ENCODE data around the gene ABRACL. TPM values are rescaled to one million over a fixed set of nuclear protein-coding genes. Genes with fewer than 3 reads are reported as not detected.

ABRACL gene
- total RNA-seq, 2 donors from 2014 or later: 13.0 to 52.8 TPM

- 84% methylated on average over 3 of the region's 3 CpGs for WGBS
- Histone ChIP-seq H3K4me1 (replicated peaks) (no peaks in the 10 kb centered on the region), H3K27me3 (replicated peaks; ENCODE audit: insufficient read depth) (no peaks in the 10 kb centered on the region), H3K36me3 (no peaks in the 10 kb centered on the region), H3K9me3 (no peaks in the 10 kb centered on the region), H3K27ac (no peak overlapping the region), H3K4me3 (no peak overlapping the region)
- no peak for TF ChIP-seq CTCF (IDR thresholded peaks at IDR 0.05)
- no peak for TF ChIP-seq POLR2AphosphoS5 (IDR thresholded peaks at IDR 0.05)
- TF ChIP-seq POLR2A (IDR thresholded peaks at IDR 0.05): no peak
- intact Hi-C loops (cut with DNase I): no loop called here
- DNase-seq (ENCODE audit: low spot score): no peak
Measured at GRCh38 chr6:139054001-139054400, 25.5 kb downstream of the ABRACL start.

GRCh38 chr6:139055709-139056108 is 27.2 kb downstream of the ABRACL start:
- intact Hi-C loops (cut with DNase I): no loop called here
- 94% methylated on average over 2 of the region's 2 CpGs for WGBS
- H3K27ac ChIP-seq: no peak overlapping the region
- H3K4me3 ChIP-seq: no peak overlapping the region
- no peaks in the 10 kb centered on the region for H3K36me3 ChIP-seq
- no peaks in the 10 kb centered on the region for H3K27me3 ChIP-seq (replicated peaks; ENCODE audit: insufficient read depth)
- no peaks in the 10 kb centered on the region for H3K4me1 ChIP-seq (replicated peaks)
- no peak for DNase-seq (ENCODE audit: low spot score)
- H3K9me3 ChIP-seq: no peaks in the 10 kb centered on the region
- TF ChIP-seq CTCF (IDR thresholded peaks at IDR 0.05) (no peak), POLR2AphosphoS5 (IDR thresholded peaks at IDR 0.05) (no peak), POLR2A (IDR thresholded peaks at IDR 0.05) (no peak)

- WGBS: 73% methylated on average over 3 of the region's 3 CpGs
- TF ChIP-seq POLR2A (IDR thresholded peaks at IDR 0.05): no peak
- TF ChIP-seq CTCF (IDR thresholded peaks at IDR 0.05): no peak
- no peak for TF ChIP-seq POLR2AphosphoS5 (IDR thresholded peaks at IDR 0.05)
Measured at GRCh38 chr6:139058029-139058428, 29.5 kb downstream of the ABRACL start.

GRCh38 chr6:139060332-139060731 is 31.8 kb downstream of the ABRACL start:
- no peaks in the 10 kb centered on the region for H3K27me3 ChIP-seq (replicated peaks; ENCODE audit: insufficient read depth)
- no peaks in the 10 kb centered on the region for H3K9me3 ChIP-seq
- H3K27ac ChIP-seq: no peak overlapping the region
- TF ChIP-seq POLR2AphosphoS5 (IDR thresholded peaks at IDR 0.05): no peak
- TF ChIP-seq CTCF (IDR thresholded peaks at IDR 0.05): no peak
- TF ChIP-seq POLR2A (IDR thresholded peaks at IDR 0.05): no peak
- intact Hi-C loops (cut with DNase I): no loop called here
- DNase-seq (ENCODE audit: low spot score): no peak
- H3K4me3 ChIP-seq: no peak overlapping the region
- no peaks in the 10 kb centered on the region for H3K36me3 ChIP-seq
- no peaks in the 10 kb centered on the region for H3K4me1 ChIP-seq (replicated peaks)

More at GRCh38 chr6:139058029-139058428, 29.5 kb downstream of the ABRACL start:
- intact Hi-C loops (cut with DNase I): no loop called here
- no peaks in the 10 kb centered on the region for H3K27me3 ChIP-seq (replicated peaks; ENCODE audit: insufficient read depth)
- no peaks in the 10 kb centered on the region for H3K4me1 ChIP-seq (replicated peaks)
- H3K36me3 ChIP-seq: no peaks in the 10 kb centered on the region
- no peak overlapping the region for H3K27ac ChIP-seq
- no peak overlapping the region for H3K4me3 ChIP-seq
- no peak for DNase-seq (ENCODE audit: low spot score)
- no peaks in the 10 kb centered on the region for H3K9me3 ChIP-seq

GRCh38 chr6:139062932-139063646 is 34.5 kb downstream of the ABRACL start:
- TF ChIP-seq CTCF (IDR thresholded peaks at IDR 0.05) (no peak), POLR2A (IDR thresholded peaks at IDR 0.05) (no peak), POLR2AphosphoS5 (IDR thresholded peaks at IDR 0.05) (no peak)
- H3K27ac ChIP-seq: no peak overlapping the region
- H3K4me3 ChIP-seq: no peak overlapping the region
- H3K4me1 ChIP-seq (replicated peaks): no peaks in the 10 kb centered on the region
- DNase-seq (ENCODE audit: low spot score): no peak
- H3K27me3 ChIP-seq (replicated peaks; ENCODE audit: insufficient read depth): no peaks in the 10 kb centered on the region
- intact Hi-C loops (cut with DNase I): no loop called here
- WGBS: 100% methylated on average over 1 of the region's 1 CpG
- H3K36me3 ChIP-seq: no peaks in the 10 kb centered on the region
- H3K9me3 ChIP-seq: no peaks in the 10 kb centered on the region
